Activated naive CD4-positive, alpha-beta T cell treated with Interleukin-2 at 50 U/mL for 16 hours (primary cell): ENCODE data around the gene DUSP5.
A peak's percentile ranks its signal among the peaks of the same experiment; 100 is the strongest.
"Not testable (repeated sequence)": the region's sequence is repeated elsewhere in the genome, so short reads cannot be mapped to it uniquely, and the experiment has no call there.

ENCODE experiments used
- DNase-seq: peaks from one replicate; pipeline ENCODE4 v3.0.0-alpha.2; 2020

The DUSP5 gene, protein sequence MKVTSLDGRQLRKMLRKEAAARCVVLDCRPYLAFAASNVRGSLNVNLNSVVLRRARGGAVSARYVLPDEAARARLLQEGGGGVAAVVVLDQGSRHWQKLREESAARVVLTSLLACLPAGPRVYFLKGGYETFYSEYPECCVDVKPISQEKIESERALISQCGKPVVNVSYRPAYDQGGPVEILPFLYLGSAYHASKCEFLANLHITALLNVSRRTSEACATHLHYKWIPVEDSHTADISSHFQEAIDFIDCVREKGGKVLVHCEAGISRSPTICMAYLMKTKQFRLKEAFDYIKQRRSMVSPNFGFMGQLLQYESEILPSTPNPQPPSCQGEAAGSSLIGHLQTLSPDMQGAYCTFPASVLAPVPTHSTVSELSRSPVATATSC

DNA sequence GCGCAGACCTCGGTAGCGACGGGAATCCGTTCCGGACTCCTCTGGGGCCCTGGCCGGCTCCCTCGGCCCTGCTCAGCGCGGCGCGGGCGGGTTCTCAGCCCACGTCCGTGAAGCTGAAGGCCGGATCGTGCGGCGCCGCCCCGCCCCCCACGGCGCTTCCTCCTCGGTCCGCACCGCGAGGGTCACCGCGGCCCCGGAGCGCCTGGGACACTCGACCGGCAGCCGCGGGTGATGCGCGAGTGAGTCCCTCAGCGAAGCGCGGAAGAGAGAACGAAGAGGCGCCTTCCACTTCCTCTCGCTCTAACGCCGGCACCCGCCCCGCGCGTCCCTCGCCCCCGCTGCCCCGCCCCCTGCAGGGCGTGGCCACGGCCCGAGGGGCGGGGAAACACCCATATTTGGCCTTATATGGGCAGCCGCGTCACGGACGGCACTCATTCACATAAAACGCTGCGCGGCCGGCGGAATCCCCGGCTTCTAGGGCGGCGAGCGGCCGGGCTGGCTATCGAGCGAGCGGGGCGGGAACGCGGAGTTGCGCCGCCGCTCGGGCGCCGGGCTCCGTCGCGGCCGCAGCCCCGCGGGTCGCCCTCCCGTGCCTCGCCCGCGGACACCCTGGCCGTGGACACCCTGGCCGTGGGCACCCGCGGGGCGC lies at the start of gene DUSP5:
DUSP5 (plus strand) TSS at position 470 of the 649 bp plus-strand sequence. CDS start 215 bp downstream, outside the sequence.
- peak; percentile 95 for DNase-seq

- no peak for DNase-seq
These were observed 48.9 kb upstream of the DUSP5 start for GRCh38 chr10:110448682-110449418.

GRCh38 chr10:110455446-110455845 lies 42.3 kb upstream of the DUSP5 start:
- peak; percentile 25 for DNase-seq

DNA sequence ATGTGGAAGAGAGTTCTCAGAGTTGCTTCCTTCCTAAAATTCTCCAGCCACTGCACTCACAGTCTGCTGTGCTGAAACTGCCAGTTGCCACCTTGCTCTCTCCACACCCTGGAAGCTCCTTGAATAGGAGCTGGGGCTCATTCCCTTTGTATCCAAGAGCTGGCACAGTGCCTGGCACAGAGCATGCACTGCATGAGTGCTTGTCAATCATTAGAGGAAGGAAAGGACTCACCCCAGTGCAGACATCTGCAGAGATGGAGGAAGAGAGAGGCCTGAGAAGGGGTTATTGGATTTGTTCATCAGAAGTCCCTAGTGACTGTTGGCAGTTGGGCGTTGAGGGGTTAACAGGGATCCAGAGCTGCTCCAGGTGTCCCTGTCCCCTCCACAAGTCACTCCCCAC lies 41.7 kb upstream of the DUSP5 start:
- DNase-seq: no peak

DNA sequence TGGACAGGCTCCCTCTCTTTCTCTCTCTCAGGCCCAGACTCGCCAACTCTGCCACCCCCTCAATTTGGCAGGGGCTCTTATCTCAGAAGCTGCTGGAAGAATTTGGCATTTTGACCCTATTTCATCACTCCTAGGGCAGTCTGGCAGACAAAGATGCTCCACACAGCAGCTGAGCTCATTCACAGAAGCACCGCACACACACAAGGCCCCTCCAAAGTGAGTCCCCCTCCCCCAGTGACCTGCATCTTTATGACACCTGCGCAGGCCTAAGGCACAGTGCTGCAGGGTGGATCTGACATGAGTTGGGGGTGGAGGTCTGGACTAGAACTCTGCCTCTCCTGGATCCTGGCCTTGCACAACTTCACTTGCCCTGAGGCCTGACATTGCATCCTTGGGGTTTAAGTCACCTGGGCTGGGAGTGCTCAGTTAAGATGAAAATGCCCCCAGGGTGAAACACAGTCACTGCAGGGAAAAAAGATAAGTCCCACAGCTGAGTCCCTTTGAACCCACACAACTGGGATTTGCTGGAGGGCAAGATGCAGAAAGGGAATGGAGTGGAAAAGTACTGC lies 41.1 kb upstream of the DUSP5 start:
- no peak for DNase-seq

DNA sequence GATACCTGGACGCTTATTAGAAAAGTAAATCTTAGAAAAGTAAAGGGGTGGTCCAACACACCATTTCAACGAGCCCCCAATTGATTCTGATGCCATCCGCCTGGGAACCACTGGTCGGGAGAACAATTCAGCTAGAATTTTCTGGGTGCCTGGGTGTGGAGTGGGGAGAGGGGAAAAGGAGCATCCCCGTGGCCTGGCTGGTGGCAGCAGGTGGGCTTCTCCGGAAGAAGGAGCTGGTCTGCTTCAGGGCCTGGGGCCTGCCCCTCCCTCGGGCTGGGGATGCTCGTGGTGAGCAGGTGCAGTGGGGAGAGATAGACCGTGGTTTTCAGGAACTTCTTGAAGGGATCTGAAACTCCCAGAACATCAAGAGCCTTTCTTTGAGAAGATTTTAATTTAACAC lies 39.9 kb upstream of the DUSP5 start:
- no peak for DNase-seq

DNA sequence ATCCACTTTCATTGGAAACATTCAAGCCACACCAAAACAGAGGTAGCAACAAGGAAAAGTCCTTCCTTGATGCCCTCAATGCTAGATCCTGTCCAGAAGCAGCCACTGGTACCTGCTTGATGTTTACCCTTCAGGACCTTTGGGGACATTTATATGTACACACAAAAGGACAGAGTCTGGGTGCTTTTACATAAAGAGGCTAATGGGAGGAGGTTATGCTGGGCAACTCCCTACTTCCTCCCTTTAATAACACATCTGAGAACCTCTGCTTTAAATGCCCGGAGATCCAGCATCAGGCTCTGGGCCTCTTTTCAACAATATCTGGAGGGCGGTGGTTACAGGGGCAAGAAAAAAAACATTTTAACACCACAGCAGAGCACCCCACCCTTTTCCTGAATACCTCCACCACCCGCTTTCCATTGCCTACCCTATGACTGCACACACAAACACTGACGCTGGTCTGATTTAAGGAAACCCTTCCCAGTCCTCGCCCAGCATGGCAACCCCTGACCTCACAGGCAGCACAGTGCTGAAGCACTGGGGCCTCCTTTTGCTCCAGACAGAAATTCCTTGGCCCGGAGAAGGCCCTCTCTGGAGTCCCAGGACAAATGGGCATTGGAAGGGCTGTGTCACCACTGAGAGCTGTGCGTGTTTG lies 39.3 kb upstream of the DUSP5 start:
- no peak for DNase-seq

DNA sequence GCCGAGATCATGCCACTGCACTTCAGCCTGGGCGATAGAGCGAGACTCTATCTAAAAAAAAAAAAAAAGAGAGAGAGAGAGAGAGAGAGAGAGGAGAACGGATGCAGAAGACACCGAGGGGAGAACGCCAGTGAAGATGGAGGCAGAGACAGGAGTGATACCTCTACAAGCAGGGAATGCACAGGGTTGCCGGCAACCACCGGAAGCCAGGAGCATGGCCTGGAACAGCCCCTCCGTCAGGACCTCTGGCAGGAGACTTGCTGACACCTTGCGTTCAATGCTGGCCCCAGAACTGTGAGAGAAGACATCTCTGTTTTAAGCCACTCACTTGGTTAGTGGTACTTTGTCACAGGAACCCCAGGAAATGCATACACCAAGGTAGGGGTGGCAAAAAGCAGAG lies 38.1 kb upstream of the DUSP5 start:
- DNase-seq: no peak

DNA sequence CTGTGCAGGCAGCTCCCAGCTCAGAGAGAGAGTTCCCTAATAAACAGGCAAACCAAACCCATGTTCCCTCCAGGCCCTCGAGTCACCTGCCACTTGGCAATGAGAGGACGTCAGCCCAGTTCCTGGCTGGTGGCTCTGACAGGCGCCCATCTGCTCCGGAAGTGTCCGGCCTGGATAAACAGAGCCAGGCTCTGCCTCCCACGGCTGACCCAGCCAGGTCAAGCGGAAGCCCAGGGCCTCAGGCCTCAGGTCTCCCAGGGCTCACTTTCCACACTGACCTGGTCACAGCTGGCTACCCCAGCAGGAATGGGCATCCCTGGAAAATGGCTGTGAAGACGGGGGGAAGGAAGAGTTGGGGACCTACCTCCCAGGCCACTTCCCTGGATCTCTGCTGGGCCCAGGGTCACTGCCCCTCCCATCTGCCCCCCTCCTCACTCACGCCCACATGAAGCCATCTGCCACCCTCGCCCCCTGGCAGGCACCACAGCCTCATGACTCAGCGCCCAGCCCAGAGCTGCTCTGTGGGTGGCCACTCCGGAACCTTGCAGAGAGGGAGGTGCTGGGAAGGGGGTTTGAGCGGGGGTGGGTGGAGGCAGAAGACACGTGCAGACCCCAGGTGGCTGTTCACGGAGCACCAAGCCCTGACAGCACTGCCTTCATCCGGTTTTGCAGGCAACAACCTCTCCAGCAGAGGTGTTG lies 37.4 kb upstream of the DUSP5 start:
- DNase-seq: peak; percentile 52

- DNase-seq: no peak
These were observed 36.6 kb upstream of the DUSP5 start for GRCh38 chr10:110461088-110461487.

DNA sequence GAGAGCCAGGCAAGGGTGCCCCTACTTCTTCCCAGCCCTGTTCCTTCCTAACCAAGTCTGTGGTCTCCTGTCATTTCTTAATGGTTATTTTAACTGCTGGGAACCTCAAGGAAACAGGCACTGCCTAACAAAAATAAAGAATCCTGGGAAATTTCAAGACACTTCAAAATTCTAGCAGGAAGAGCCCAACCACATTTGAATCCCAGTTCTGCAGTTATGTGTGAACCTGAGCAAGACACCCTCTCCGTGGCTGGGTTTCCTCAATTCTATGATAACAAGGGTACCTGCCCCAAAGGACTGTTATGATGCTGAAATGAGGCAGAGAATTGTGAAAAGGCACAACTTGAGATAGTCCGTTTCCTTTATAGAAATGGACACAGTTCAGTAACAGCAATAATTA lies 36.2 kb upstream of the DUSP5 start:
- no peak for DNase-seq

- no peak for DNase-seq
These were observed 35.3 kb upstream of the DUSP5 start for GRCh38 chr10:110462166-110463095.

GRCh38 chr10:110468258-110468657 lies 29.4 kb upstream of the DUSP5 start:
- not testable (repeated sequence) for DNase-seq

DNA sequence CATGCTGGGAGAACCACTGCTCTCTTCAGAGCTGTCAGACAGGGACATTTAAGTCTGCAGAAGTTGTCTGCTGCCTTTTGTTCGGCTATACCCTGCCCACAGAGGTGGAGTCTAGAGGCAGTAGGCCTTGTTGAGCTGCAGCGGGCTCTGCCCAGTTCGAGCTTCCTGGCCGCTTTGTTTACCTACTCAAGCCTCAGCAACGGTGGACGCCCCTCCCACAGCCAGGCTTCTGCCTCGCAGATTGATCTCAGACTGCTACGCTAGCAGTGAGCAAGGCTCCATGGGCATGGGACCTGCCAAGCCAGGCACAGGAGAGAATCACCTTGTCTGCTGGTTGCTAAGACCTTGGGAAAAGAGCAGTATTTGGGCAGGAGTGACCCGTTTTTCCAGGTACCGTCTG lies 27.2 kb upstream of the DUSP5 start:
- not testable (repeated sequence) for DNase-seq

DNA sequence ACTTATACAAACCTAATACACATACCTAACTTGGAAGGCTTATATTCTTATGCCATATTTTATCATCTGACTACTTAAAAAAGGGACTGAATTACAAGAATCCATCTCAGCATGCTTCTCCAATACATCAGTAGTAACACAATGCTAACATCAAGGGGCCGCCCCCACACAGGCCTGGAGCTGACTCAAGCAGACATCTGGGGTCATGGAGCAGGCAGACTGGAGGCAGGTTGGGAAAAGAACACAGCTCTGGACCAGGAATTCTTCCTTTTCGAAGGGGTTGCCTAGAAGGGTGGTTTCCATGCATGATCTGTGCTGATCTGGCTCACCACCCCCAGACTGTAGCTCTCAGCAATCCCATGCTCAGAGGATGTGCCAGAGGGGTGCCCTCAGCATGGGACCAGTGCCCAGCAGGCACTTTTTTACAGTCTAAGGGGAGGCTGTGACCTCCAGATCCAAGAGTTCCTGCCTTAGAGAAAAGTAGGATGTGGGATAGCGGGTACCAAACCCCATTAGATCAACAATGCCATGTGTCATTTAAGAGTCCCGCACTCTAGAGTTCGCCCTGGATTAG lies 26.1 kb upstream of the DUSP5 start:
- DNase-seq: no peak

DNA sequence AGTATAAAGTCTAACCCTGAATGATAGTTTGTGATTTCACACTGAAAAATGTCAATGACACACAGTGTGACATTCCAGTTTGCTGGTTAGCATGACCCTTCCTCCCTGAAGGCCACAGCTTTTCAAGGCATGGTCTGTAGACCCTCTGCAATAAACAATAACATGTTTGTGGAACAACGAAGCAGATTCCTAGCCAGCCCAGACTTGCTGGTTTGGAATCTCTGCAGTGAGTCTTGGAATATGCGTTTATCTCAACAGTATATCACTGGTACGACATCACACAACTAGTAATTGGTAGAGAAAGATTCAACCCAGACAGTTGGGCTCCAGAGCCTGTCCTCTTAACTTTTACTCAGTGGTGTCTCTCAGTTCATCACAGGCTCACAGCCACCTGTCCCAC lies 23.7 kb upstream of the DUSP5 start:
- no peak for DNase-seq

DNA sequence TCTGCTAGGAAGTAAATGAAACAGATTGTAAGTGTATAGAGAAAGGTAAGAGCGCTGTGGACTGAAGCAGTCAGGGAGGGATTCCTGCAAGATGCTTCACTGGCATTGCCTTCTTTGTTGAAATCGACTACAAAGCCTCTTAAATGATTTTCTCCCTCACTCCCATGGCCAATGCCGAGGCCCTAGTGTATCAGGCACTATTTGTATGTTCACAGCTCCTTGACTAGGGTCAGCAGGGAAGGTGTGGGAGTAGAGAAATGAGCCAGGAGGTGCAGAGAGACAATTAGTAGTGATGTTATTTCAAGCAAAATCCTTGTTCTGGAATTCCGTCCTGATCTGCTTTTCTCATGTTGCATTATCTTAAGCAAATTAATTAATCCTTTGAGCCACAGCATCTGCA lies 22.9 kb upstream of the DUSP5 start:
- no peak for DNase-seq

- no peak for DNase-seq
These were observed 21.8 kb upstream of the DUSP5 start for GRCh38 chr10:110475722-110476515.

- no peak for DNase-seq
These were observed 18.0 kb upstream of the DUSP5 start for GRCh38 chr10:110479710-110480109.

DNA sequence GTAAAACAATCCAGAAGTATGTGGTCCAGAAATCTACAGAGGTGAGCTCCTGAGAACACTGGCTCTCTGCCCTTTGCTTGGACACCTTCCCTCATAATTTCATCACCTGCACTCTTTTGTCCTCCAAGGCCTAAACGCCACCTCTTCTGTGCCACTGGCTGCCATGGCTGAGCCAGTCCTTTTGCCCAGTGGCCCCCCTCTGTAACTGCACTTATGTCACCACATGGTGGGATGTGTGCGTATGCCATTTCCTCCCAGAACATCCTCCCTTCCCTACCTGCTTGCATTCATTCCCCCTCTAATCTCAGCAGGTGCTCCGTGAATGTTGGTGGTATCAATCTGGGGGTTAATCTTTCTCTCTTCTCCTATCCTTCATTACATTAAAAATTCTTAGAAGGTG lies 17.3 kb upstream of the DUSP5 start:
- DNase-seq: no peak
